HG03342 (cell line): ENCODE measurements around the gene ARHGAP8.

ENCODE experiments used
- ATAC-seq: cut with Tn5 transposase; IDR thresholded peaks from one replicate; pipeline ENCODE4 v1.9.1; 2021; ENCODE audit warnings: mild to moderate bottlenecking, moderate library complexity; ENCODE audit not compliant: unreplicated experiment

Gene ARHGAP8

DNA sequence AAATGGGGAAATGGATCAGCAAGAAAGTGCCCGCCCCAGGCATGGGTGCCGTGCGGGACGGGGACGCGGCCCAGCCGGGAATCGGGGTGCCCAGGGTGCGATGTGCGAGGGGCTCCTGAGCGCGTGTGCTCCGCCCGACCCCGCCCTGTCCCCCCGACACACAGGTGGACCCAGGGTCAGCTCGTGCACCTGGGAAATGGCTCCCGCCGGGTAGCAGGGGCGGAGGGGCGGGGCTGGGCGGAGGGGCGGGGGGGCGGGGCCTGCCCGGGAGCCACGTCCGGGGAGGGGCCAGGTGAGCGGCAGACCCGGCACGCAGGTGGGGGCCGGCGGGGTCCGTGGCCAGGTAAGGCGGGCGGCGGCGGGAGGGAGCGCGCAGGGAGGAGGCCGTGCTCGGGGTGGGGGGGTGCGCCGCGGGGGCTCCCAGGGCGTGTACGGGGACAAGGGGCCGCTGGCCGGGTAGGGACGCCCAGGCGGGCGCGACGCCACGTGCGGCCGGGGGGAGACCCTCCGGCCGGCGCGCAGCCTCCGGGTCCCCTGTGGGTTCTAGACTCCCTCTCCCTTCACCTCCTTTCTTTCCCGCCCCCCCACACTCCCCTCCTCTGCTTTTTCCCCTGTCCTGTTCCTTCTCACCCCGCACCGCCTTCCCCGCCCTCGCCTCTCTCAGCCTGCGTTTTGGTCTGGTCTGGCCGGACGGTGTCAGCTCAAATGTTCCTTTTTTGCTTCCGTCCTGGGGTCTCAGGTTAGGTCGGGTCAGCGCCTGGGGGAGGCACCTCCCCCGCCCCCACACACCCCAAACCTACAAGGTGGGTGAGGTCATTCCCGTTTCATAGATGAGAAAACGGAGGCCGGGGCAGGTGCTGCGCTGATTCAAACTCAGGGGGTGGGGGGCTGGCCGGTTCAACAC is at the start of gene ARHGAP8:
ARHGAP8 (plus strand) TSS at position 291 of the 904 bp plus-strand sequence. CDS start 33,953 bp downstream, outside the sequence.
- ATAC-seq = no peak

DNA sequence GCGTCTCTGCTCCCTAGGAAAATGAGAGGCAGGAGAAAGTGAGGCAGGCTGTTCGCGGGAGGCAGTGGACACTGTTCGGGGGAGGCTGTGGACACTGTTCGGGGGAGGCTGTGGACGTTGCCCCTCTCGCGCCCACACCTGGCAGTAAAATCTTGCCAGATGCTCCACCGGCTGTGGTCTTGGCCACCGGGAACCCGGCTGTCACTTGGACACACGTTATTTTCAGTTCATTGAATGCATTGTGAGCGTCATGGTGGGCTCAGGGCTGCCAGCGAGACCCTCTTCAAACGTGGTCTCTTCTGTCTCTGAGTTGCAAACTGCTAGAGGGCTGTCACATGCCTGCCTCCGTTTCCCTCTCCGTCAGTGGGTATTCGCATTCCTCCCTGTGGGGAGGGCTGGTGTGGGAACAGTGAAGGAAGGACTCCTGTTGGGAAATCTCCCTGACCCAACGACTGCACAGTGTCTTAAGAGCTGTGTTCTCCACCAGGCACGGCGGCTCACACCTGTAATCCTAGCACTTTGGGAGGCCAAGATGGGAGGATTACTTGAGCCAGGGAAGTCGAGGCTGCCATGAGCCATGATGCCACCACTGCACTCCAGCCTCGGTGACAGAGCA is 49.0 kb upstream of the ARHGAP8 start:
- no peak for ATAC-seq

DNA sequence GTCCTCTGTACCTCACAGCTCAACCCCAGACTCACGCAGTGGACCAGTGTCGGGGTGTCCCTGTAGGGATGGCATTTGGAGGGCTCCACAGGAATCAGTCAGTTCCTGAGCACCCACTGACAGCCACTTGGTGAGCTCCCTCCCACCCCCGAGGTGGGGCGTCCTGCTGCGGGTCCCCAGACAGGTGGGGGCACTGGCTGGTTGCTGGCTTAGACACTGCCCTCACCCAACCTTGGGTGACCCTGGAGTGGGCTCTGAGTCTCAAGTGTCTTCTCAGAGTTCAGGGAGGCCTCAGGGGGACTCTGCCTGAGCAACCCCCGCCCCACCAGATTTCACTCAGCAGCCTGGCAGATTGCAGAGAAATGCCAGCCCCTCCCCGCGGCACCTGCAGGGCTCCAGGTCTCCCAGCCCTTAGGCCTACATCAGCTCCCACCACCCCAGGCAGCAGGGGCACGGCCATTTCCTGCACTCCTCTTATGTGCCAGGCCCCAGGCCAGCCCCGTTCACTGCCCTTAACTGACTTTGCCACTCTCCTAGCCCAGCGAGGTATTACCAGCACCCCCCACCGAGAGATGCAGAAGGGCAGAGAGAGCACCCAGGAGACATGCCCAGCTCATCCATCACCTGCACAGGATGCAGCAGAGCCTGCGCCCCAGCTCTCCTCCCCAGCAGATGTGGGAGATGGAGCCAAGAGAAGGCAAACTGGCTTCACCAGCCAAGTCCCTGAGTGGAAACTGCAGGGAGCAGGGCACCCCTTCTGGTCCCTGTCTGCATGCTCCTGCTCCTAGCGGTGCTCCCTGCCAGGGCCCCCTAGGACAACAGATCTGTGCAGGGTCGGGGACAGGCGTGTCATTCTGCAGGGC is 48.0 kb upstream of the ARHGAP8 start:
- no peak for ATAC-seq

DNA sequence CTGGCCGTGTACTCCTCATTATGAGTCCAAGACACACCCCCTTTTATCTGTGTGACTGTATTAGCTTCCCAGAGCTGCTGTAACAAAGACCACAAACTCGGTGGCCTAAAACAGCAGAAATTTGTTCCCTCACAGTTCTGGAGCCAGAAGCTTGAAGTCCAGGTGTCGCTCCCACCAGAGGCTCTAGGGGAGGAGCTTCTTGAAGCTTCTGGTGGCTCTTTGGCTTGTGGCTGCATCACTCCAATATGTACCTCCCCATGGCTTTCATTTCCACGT is 47.4 kb upstream of the ARHGAP8 start:
- no peak for ATAC-seq

DNA sequence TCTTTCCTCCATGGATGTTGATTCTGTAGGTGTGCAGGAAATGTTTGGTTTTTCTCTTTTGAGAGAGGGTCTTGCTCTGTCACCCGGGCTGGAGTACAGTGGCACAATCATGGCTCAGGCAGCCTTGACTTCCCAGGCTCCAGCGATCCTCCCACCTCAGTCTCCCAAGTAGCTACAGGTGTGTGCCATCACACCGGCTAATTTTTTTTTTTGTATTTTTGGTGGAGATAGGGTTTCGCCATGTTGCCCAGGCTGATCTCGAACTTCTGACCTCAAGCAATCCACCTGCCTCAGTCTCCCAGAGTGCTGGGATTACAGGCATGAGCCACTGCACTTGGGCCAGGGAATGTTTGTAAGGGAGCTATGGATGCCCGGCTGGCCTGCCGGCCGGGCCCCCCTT is 45.9 kb upstream of the ARHGAP8 start:
- no peak for ATAC-seq

DNA sequence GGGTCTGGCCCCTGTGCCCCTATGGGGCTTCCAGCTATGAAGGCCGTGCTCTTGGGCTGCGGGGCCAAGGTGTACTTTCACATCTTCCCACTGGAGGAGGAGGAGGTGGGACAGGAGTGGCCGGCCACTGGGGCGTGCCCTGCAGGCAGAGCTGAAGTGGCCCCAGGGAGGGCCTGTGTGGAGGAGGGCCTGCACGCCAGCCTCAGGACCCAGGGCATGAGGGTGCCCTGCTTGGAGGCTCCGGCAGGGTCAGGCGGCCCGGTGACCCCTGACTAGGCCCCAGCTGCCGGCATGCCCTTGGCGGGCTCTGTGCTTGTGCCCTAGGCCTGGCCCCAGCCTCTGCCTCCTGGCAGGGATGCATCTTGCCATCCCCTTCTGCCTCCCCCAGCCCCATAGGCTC is 45.2 kb upstream of the ARHGAP8 start:
- no peak for ATAC-seq

DNA sequence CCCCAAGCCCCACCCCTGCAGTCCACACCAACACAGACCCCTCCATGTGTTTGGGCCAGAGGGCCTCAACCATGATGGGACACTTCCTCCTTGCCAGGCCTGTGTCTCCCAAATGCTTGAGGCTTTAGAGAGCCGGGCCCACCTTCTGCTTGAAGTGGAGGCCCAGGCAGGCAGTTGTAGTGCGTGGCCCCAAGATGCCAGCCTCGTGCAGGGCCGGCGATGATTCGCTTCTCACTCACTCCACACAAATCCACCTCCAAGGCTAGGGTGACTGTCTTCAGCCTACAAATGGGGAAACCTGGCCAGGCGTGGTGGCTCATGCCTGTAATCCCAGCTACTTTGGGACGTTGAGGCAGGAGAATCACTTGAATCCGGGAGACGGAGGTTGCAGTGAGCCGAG is 44.6 kb upstream of the ARHGAP8 start:
- ATAC-seq = no peak

DNA sequence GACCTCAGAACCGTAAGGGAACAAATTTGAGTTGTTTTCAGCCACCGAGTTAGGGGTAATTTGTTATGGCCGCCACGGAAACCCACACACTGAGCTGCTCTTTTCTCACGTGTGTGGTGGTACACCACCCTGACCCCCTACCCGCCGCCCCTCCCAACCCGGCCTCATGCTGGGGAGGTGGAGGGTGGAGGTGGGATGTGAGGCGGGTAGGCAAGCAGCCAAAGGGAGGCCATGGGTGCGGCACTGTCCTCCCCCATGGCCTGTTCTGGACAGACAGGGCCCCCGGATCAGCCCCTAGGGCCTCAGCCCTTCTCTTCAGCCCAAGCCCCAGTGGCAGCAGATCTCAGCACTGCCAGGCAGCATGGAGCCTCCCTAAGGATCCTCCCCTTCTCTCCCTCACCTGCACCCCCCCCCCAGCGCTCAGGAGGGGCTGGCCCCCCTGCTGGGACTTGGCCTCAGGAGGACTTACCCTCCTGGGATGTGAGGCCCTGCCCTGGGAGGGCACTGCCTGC is 42.4 kb upstream of the ARHGAP8 start:
- no peak for ATAC-seq

DNA sequence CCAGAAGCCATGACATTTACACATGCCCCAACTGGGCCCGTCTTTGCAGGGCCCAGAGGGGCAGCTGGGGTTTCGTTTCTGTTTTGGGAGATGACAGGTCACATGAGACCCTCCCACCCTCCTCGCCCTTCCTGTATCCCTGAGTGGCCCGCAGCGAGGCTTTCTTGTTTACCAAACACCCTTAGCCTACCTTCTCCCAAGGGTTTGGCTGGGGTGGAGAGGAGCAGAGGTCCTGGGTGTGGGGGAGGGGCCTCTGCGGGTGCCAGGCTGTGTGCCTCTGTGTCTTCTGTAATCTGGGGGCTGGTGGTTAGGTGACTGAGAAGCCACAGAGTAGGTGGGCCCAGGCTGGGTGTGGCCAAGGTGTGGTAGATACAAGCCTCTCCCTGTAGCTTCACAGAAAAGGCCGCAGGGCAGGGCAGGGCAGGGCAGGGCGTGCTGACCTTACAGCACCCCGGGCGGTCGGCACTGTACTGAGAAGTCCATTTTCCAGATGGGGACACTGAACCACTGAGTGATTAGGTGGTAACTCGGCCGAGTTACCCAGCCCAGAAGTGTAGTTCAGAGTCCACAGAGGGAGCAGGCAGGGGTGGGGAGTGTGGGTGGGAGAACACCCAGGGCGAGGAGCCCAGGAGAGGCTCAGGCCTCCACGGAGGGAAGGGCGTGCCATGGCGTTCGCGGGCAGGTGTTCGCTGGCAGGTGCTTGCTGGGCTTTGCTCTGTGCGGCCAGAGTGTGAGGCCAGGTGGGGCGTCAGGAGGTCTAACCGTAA is 41.7 kb upstream of the ARHGAP8 start:
- no peak for ATAC-seq

DNA sequence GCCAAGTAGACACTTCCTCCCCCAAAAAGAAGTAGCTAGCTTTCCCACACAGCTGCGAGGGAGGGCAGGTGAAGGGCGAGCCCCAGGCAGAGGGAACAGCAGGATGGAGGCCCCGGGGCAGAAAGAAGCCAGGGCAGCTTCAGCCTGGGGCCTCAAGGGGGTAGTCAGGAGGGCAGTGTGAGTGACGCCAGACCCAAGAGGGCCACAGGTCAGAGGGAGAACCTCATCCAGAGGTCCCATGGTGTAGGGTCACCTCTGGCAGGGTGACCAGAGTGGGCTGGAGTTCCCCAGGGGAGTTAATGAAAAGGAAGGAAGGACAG is 41.2 kb upstream of the ARHGAP8 start:
- no peak for ATAC-seq

DNA sequence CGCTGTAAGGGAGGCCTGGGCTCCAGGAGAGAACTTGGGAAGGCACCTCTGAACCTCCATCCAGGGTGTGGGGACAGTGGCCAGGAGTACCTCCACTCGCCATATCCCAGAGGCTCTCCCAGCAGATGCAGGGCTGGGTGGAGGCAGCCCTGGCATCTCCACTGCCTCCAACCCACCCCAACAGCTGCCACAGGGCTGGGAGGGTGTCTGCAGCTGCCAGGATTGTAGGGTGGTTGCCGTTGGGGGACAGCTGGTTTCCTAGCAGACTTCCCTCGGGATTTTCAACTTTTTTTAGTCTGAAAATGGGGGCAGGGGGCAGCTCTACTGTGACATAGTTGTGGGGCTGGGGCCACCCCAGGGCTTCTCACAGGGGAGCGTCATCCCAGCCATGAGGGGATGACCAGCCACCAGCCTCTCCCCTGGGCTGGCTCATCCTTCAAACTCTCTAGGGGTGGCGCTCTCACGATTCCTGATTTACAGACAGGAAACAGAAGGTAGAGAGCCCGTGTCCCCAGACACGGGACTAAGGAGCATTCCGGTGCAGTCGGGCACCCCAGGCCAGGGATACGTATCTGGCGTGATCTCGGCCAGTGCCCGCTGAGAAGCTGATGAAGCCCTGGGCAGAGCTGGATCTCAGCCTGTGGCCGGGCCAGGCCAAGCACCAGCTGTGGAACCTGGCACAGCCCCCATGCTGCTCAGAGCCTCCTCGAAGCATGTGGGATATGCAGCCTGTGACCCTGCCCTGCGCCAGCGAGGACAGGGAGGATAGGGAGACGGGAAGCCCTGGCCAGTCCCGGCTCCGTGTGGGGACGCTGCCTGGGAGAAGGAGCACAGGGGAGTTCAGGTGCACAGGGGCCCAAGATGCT is 40.5 kb upstream of the ARHGAP8 start:
- no peak for ATAC-seq

DNA sequence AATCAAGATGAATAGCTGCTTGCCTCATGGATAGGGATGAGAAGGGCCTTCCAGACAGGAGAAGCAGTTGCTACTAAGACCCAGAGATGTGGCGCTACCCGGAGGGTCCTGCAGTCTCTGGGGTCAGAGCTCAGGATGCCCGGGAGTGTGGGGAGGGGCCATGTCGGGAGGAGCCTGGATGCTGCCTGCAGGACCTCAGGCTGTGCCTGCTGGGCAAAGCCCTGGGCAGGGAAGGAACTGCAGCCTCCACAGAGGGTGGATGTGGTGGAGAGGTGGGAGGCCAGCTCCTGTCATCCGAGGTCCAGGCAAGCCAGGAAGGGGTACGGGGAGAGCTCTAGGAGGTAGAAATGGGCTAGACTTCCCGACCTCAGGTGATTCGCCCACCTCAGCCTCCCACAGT is 39.4 kb upstream of the ARHGAP8 start:
- no peak for ATAC-seq

DNA sequence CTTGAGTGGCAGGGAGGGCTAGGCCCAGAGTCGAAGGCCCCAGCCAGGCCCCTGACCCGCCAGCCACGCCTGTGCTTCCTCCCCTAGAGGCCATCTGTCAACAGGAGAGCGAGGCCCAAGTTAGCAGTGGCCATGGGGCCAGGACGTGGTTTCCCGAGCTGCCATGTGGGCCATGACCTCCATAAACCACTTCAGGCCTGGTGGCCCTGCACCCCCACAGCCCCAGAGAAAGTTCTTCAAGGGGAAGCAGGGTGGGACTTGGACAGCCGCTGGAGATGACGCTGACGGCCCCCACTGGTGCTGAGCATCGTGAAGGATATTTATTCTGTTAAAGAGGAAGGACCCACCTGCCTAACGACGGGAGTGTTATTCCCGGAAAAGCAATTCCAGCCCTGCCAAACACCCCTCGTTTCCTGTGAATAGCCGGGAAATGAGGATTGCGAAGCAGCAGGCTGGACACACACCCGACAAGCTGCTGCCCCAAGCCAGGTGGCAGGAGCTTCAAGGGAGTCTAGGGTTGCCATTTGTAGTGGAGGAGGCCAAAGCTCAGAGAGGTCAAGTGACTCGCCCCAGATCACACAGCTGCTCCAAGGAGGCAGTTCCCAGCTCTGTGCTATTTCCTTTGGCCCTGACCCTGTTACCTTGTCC is 37.5 kb upstream of the ARHGAP8 start:
- no peak for ATAC-seq

DNA sequence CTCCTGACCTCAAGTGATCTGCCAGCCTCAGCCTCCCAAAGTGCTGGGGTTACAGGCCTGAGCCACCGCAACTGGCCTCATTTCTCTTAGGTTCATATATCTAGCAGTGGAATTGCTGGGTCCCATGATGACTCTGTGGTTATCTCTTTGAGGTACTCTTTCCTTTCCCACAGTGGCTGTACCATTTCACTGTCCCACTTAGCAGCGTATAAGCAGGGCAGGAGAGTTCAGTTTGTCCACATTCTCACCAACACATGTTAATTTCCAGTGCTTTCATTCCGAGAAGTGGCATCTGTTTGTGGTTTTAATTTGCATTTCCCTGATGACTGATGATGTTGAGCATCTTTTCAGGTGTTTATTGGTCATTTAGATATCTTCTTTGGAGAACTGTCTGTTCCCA is 34.0 kb upstream of the ARHGAP8 start:
- no peak for ATAC-seq

DNA sequence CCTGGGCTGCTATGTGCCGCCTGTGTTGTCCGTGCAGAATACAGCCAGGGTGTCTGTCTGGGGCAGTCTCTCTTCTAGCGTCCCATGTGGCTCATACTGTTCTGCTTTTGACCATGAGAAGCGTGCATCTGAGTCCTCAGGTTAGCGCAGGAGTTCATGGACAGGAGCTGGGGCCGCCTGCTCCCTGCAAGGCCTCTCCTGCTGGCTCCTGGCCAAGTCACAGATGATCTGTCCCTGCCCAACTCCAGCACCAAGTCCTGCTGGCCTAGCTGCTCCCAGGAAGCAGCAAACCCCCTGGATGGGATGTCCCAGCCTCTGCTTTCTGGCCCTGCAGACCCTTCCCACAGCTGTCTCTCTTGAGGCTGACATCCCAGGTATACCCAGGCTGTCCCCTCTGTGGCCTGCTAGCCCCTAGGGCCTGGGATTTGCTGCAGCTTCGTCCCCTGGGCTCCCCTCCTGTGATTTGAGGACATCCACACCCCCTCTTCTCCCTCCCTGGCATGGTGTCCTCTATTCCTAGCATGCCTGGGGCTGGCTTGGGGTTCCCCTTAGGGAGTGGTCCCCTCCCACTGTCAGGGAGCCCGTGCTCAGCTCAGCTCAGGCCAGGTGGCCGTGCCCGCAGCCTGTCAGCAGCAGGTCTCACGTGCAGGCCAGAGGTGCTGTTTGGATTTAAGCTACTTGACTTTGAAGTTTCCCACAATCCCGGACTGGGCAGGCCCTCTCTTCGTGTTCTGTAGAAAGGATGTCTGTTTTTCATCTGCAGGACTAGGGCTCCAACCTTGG is 32.6 kb upstream of the ARHGAP8 start:
- ATAC-seq = no peak

DNA sequence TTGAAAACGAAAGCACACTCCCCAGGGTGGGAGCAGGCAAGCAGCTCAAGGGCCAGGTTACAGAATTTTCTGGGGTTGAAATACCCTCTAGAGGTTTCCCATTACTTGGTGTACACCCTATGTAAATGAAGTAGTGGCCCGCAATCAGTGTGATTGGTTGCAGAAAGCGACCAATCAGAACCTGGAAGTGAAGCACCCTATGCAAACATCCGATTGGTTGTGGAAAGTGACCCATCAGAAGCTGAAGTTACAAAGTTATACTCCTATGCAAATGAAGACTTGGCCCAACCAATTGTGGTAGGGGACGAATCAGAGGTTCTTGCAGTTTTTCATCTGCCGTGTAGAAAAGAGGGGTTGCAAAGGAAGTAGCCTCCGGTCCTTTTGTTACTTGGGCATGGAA is 31.2 kb upstream of the ARHGAP8 start:
- ATAC-seq = no peak

DNA sequence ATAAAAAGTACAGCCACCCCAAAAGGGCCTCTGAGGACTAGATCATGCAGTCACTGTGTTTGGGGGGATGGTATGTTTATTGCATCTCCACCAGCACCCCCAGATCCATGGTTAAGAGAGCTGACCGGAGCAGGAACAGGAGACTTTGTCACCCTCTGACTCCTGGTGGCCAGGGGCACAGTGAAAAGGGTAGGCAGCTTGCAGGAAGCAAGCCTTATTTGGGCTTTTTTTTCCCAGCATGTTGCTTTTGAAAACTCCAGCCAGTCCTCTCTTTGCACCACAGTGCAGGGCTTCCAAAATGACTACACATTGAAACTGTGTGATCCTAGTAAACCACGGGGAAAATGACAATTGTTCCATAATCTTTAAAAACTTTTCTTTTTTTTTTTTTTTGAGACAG is 29.8 kb upstream of the ARHGAP8 start:
- ATAC-seq = no peak

DNA sequence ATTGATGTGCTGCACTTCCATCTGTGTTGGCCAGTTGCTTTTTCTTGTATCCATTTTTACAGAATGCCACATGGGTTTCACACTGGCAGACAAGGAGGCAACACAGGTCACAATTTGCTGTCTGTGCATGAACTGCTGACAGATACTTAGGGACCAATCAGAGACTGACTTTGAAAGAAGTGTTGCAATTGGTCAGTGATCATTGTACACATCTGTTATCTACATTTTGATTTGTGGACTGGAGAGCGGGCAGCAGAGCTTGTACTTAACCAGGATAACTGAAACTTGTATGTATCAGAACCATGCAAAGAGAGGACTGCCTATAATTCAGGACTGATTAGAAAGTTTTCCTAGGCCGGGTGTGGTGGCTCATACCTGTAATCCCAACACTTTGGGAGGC is 28.6 kb upstream of the ARHGAP8 start:
- no peak for ATAC-seq

DNA sequence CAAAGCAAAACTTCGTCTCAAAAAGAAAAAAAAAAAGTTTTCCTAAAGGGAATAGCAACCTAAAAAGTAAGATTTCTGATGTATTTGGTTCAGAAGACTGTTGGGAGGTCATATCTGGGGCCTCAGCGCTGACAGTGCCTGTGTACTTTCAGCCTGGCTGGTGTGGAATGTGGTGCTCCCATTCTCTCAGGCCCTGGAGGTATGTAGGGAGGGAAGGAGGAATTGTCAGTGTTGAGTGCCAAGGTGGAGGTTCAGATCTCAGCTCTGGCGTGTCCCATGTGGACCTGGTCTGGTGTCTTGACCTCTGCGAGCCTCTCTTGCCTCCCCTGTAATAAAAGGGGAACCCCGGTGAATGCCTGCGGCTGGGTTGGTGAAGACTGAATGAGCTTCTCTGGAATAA is 28.0 kb upstream of the ARHGAP8 start:
- ATAC-seq = no peak
